HEK293 (cell line): Measurements from ENCODE around the gene XPNPEP1.

Experiments
- CTCF ChIA-PET: fragments of 350-600 bp; formaldehyde crosslinking; extraction: SDS; loops from one replicate; lab custom pipeline; 2021; ENCODE audit warnings: antibody characterized with exemption; lab: Yijun Ruan, JAX
- POLR2A ChIA-PET: fragments of 300-600 bp; formaldehyde crosslinking; extraction: SDS; loops from one replicate; lab custom pipeline; 2020; ENCODE audit warnings: antibody characterized with exemption, inconsistent platforms; lab: Yijun Ruan, JAX
- H3K27ac ChIP-seq: fragments of 200-500 bp; sonication (Bioruptor generic); 2 replicates; pipeline ENCODE4 v1.5.1; 2014; ENCODE audit warnings: low read depth, low read length, control low read depth, inconsistent platforms; ENCODE audit errors: extremely low read depth
- H3K36me3 ChIP-seq, 2 experiments: fragments of 200-500 bp in 1 of 2; sonication (Bioruptor generic) in 1 of 2; 1 replicate in 1 of 2; 2 replicates in 1 of 2; pipeline ENCODE4 v1.5.1; 2014 to 2017; ENCODE audit warnings: inconsistent platforms in 2 of 2, low read length in 2 of 2; ENCODE audit not compliant: control insufficient read depth in 2 of 2, insufficient read depth in 1 of 2
- H3K4me1 ChIP-seq: fragments of 200-500 bp; sonication (Bioruptor generic); 2 replicates; pipeline ENCODE4 v1.5.1; 2014; ENCODE audit warnings: mild to moderate bottlenecking, low read length, inconsistent platforms; ENCODE audit not compliant: control insufficient read depth, insufficient read depth
- H3K4me3 ChIP-seq: 2 replicates; pipeline ENCODE4 v1.5.1; 2011; ENCODE audit warnings: low read depth, mild to moderate bottlenecking, control low read depth, low read length, moderate library complexity
- H3K9me3 ChIP-seq: fragments of 200-500 bp; sonication (Bioruptor generic); 2 replicates; pipeline ENCODE4 v1.5.1; 2014; ENCODE audit warnings: low read depth, low read length, inconsistent platforms; ENCODE audit not compliant: control insufficient read depth, insufficient read depth
- BCL11A ChIP-seq: fragments of 450-650 bp; formaldehyde crosslinking; IDR thresholded peaks from 2 replicates; pipeline ENCODE4 v1.5.1; 2016; ENCODE audit warnings: low read depth, missing biosample characterization, missing genetic modification characterization
- IKZF3 ChIP-seq: fragments of 450-650 bp; IDR thresholded peaks from 2 replicates; pipeline ENCODE4 v1.5.0; 2018; ENCODE audit warnings: missing biosample characterization, mild to moderate bottlenecking, missing genetic modification characterization, moderate library complexity
- MZF1 ChIP-seq: fragments of 450-650 bp; formaldehyde crosslinking; IDR thresholded peaks from 2 replicates; pipeline ENCODE4 v1.5.1; 2017; ENCODE audit warnings: missing biosample characterization, missing genetic modification characterization, borderline replicate concordance
- PRDM1 ChIP-seq: fragments of 450-650 bp; formaldehyde crosslinking; IDR thresholded peaks from 2 replicates; pipeline ENCODE4; 2016; ENCODE audit warnings: missing biosample characterization, missing genetic modification characterization
- PRDM4 ChIP-seq: fragments of 450-650 bp; formaldehyde crosslinking; IDR thresholded peaks from 2 replicates; pipeline ENCODE4 v1.5.1; 2017; ENCODE audit warnings: missing biosample characterization, missing genetic modification characterization
- SP7 ChIP-seq: fragments of 450-650 bp; formaldehyde crosslinking; IDR thresholded peaks from 2 replicates; pipeline ENCODE4 v1.5.1; 2016; ENCODE audit warnings: missing biosample characterization, missing genetic modification characterization
- ZBTB7A ChIP-seq: fragments of 450-650 bp; formaldehyde crosslinking; IDR thresholded peaks from 2 replicates; pipeline ENCODE4 v1.5.1; 2016; ENCODE audit warnings: low read depth, missing biosample characterization, missing genetic modification characterization
- ZBTB8A ChIP-seq: fragments of 450-650 bp; formaldehyde crosslinking; IDR thresholded peaks from 2 replicates; pipeline ENCODE4 v1.5.1; 2016; ENCODE audit warnings: missing biosample characterization, missing genetic modification characterization
- ZNF138 ChIP-seq: fragments of 450-650 bp; formaldehyde crosslinking; IDR thresholded peaks from 2 replicates; pipeline ENCODE4 v1.5.1; 2016; ENCODE audit warnings: missing biosample characterization, missing genetic modification characterization, borderline replicate concordance
- ZNF184 ChIP-seq: fragments of 450-650 bp; IDR thresholded peaks from 2 replicates; pipeline ENCODE4 v1.5.1; 2018; ENCODE audit warnings: missing biosample characterization, mild to moderate bottlenecking, missing genetic modification characterization
- ZNF366 ChIP-seq: fragments of 450-650 bp; formaldehyde crosslinking; conservative IDR thresholded peaks from 2 replicates; pipeline ENCODE4 v1.5.1; 2016; ENCODE audit warnings: missing biosample characterization, missing genetic modification characterization
- ZNF37A ChIP-seq: fragments of 450-650 bp; IDR thresholded peaks from 2 replicates; pipeline ENCODE4 v1.5.1; 2018; ENCODE audit warnings: missing biosample characterization, missing genetic modification characterization
- ZNF394 ChIP-seq: fragments of 450-650 bp; formaldehyde crosslinking; IDR thresholded peaks from 2 replicates; pipeline ENCODE4 v1.5.1; 2016; ENCODE audit warnings: missing biosample characterization, missing genetic modification characterization, mild to moderate bottlenecking, moderate library complexity, borderline replicate concordance
- ZNF561 ChIP-seq: fragments of 450-650 bp; IDR thresholded peaks from 2 replicates; pipeline ENCODE4 v1.5.1; 2018; ENCODE audit warnings: missing biosample characterization, missing genetic modification characterization, borderline replicate concordance
- ZNF600 ChIP-seq: fragments of 450-650 bp; formaldehyde crosslinking; IDR thresholded peaks from 2 replicates; pipeline ENCODE4 v1.5.1; 2016; ENCODE audit warnings: missing biosample characterization, missing genetic modification characterization
- ZSCAN18 ChIP-seq: fragments of 450-650 bp; formaldehyde crosslinking; IDR thresholded peaks from 2 replicates; pipeline ENCODE4 v1.5.1; 2016; ENCODE audit warnings: missing biosample characterization, missing genetic modification characterization
- ZXDB ChIP-seq: fragments of 450-650 bp; formaldehyde crosslinking; IDR thresholded peaks from 2 replicates; pipeline ENCODE4 v1.5.1; 2016; ENCODE audit warnings: missing biosample characterization, missing genetic modification characterization
- TF ChIP-seq, protein P1 (sequence below): fragments of 450-650 bp; formaldehyde crosslinking; IDR thresholded peaks from 2 replicates; pipeline ENCODE4 v1.5.1; 2016; ENCODE audit warnings: missing biosample characterization, missing genetic modification characterization
- TF ChIP-seq, protein P2 (sequence below): fragments of 450-650 bp; formaldehyde crosslinking; IDR thresholded peaks from 2 replicates; pipeline ENCODE4 v1.5.1; 2016; ENCODE audit warnings: missing biosample characterization, missing genetic modification characterization, borderline replicate concordance
- TF ChIP-seq, protein P3 (sequence below): fragments of 450-650 bp; formaldehyde crosslinking; conservative IDR thresholded peaks from 2 replicates; pipeline ENCODE4 v1.5.1; 2016; ENCODE audit warnings: low read depth, missing biosample characterization, missing genetic modification characterization
- TF ChIP-seq, protein P4 (sequence below): fragments of 450-650 bp; formaldehyde crosslinking; IDR thresholded peaks from 2 replicates; pipeline ENCODE4 v1.5.1; 2016; ENCODE audit warnings: missing biosample characterization, missing genetic modification characterization

The XPNPEP1 gene

DNA sequence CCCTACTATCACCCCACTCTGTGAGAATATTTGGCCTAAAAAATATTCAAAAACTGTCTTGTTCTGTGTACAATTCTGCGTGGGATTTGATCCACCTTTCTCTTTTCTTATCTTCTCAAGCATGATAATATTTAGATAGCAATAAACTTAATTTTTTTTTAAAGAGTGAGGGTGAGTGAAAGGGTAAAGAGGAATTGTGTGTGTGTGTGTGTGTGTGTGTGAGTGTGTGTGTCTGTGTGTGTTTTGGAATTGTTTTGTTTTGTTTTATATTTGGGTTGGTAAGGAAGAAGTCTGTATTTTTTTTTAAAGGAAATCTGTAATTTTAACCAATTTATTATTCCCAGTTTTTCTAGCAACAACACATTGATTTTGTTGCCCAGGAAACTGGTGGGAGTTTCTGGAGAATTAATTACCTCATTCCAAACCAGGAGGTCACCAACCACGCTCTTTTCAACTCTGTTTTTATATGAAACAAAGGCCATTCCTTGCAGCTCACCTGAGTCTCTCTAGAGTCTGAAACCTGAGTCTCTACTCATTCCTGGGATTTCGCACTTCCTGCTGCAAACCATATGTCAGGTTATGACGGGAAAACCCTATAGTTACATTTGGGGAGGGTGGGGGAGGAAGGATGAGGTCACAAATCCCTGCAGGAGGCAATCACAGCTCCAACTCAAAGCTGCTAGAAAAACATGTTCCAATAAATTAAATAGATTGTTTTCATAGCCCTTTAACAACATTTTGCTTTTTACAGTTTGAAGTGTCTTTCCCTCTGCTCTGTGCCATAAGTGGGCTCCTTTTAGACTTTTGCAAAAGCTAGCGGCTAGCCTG is 38.1 kb upstream of the XPNPEP1 start:
- Histone ChIP-seq H3K4me3 (no peak overlapping the region), H3K4me1 (peaks cover 23% of the 10 kb centered on the region), H3K9me3 (no peaks in the 10 kb centered on the region), H3K27ac (peak overlapping the region; percentile 43), H3K36me3 (no peaks in the 10 kb centered on the region)
- ChIA-PET CTCF (interaction anchor here (0.5 to 4.4 kb wide), 3 partner anchors 10 to 179 kb away, joined by 3 to 17 read pairs (median 7); no protein-coding TSS in a partner anchor), POLR2A (interaction anchor here (1.2 kb wide), 1 partner anchor 12 kb away, joined by 5 read pairs; no protein-coding TSS in a partner anchor)
- TF ChIP-seq ZBTB8A (tag by site-specific recombination) (0 out of 2 replicates have a peak, but pooled peaks have one; percentile 41), ZNF184 (tag by site-specific recombination) (peak; percentile 87), SP7 (tag by site-specific recombination) (peak; percentile 97), ZNF366 (tag by site-specific recombination) (peak; percentile 71), ZNF561 (tag by site-specific recombination) (peak; percentile 76; the same call in 1 of the 2 replicates), ZNF37A (tag by site-specific recombination) (no peak), ZNF394 (peak; percentile 24; the same call in 1 of the 2 replicates), ZBTB7A (tag by site-specific recombination) (0 out of 2 replicates have a peak, but pooled peaks have one; percentile 21), ZNF600 (tag by site-specific recombination) (peak; percentile 54), ZNF138 (no peak), PRDM1 (tag by site-specific recombination) (peak; percentile 82), IKZF3 (tag by site-specific recombination) (peak; percentile 93), PRDM4 (tag by site-specific recombination) (peak; percentile 60), BCL11A (tag by site-specific recombination) (peak; percentile 75; the same call in 1 of the 2 replicates), ZSCAN18 (tag by site-specific recombination) (no peak), ZXDB (peak; percentile 70; the same call in 1 of the 2 replicates), MZF1 (tag by site-specific recombination) (0 out of 2 replicates have a peak, but pooled peaks have one; percentile 50)
- TF ChIP-seq, protein P1, sequence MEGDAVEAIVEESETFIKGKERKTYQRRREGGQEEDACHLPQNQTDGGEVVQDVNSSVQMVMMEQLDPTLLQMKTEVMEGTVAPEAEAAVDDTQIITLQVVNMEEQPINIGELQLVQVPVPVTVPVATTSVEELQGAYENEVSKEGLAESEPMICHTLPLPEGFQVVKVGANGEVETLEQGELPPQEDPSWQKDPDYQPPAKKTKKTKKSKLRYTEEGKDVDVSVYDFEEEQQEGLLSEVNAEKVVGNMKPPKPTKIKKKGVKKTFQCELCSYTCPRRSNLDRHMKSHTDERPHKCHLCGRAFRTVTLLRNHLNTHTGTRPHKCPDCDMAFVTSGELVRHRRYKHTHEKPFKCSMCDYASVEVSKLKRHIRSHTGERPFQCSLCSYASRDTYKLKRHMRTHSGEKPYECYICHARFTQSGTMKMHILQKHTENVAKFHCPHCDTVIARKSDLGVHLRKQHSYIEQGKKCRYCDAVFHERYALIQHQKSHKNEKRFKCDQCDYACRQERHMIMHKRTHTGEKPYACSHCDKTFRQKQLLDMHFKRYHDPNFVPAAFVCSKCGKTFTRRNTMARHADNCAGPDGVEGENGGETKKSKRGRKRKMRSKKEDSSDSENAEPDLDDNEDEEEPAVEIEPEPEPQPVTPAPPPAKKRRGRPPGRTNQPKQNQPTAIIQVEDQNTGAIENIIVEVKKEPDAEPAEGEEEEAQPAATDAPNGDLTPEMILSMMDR (tag by site-specific recombination), result no peak
- TF ChIP-seq, protein P2, sequence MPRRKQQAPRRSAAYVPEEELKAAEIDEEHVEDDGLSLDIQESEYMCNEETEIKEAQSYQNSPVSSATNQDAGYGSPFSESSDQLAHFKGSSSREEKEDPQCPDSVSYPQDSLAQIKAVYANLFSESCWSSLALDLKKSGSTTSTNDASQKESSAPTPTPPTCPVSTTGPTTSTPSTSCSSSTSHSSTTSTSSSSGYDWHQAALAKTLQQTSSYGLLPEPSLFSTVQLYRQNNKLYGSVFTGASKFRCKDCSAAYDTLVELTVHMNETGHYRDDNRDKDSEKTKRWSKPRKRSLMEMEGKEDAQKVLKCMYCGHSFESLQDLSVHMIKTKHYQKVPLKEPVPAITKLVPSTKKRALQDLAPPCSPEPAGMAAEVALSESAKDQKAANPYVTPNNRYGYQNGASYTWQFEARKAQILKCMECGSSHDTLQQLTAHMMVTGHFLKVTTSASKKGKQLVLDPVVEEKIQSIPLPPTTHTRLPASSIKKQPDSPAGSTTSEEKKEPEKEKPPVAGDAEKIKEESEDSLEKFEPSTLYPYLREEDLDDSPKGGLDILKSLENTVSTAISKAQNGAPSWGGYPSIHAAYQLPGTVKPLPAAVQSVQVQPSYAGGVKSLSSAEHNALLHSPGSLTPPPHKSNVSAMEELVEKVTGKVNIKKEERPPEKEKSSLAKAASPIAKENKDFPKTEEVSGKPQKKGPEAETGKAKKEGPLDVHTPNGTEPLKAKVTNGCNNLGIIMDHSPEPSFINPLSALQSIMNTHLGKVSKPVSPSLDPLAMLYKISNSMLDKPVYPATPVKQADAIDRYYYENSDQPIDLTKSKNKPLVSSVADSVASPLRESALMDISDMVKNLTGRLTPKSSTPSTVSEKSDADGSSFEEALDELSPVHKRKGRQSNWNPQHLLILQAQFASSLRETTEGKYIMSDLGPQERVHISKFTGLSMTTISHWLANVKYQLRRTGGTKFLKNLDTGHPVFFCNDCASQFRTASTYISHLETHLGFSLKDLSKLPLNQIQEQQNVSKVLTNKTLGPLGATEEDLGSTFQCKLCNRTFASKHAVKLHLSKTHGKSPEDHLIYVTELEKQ (tag by site-specific recombination), result peak; percentile 92
- TF ChIP-seq, protein P3, sequence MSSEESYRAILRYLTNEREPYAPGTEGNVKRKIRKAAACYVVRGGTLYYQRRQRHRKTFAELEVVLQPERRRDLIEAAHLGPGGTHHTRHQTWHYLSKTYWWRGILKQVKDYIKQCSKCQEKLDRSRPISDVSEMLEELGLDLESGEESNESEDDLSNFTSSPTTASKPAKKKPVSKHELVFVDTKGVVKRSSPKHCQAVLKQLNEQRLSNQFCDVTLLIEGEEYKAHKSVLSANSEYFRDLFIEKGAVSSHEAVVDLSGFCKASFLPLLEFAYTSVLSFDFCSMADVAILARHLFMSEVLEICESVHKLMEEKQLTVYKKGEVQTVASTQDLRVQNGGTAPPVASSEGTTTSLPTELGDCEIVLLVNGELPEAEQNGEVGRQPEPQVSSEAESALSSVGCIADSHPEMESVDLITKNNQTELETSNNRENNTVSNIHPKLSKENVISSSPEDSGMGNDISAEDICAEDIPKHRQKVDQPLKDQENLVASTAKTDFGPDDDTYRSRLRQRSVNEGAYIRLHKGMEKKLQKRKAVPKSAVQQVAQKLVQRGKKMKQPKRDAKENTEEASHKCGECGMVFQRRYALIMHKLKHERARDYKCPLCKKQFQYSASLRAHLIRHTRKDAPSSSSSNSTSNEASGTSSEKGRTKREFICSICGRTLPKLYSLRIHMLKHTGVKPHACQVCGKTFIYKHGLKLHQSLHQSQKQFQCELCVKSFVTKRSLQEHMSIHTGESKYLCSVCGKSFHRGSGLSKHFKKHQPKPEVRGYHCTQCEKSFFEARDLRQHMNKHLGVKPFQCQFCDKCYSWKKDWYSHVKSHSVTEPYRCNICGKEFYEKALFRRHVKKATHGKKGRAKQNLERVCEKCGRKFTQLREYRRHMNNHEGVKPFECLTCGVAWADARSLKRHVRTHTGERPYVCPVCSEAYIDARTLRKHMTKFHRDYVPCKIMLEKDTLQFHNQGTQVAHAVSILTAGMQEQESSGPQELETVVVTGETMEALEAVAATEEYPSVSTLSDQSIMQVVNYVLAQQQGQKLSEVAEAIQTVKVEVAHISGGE, result no peak
- TF ChIP-seq, protein P4, sequence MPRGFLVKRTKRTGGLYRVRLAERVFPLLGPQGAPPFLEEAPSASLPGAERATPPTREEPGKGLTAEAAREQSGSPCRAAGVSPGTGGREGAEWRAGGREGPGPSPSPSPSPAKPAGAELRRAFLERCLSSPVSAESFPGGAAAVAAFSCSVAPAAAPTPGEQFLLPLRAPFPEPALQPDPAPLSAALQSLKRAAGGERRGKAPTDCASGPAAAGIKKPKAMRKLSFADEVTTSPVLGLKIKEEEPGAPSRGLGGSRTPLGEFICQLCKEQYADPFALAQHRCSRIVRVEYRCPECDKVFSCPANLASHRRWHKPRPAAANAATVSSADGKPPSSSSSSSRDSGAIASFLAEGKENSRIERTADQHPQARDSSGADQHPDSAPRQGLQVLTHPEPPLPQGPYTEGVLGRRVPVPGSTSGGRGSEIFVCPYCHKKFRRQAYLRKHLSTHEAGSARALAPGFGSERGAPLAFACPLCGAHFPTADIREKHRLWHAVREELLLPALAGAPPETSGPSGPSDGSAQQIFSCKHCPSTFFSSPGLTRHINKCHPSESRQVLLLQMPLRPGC (tag by site-specific recombination), result peak; percentile 93
